ENCODE results near the gene WDR35. TPM values are rescaled to one million over a fixed set of nuclear protein-coding genes. Genes with fewer than 3 reads are reported as not detected.
"Not testable (repeated sequence)": the region's sequence is repeated elsewhere in the genome, so short reads cannot be mapped to it uniquely, and the experiment has no call there.

WDR35 gene
- total RNA-seq, 2 experiments from 2014 or later: 2.9 to 3.9 TPM

GRCh38 chr2:19932928-19933327, 57.0 kb downstream of the WDR35 start:
- ChIA-PET CTCF (interaction anchor here (1.0 kb wide), 2 partner anchors 83 to 166 kb away, joined by 3 read pairs; no protein-coding TSS in a partner anchor), POLR2A (no interaction called here)
- Mint-ChIP-seq H3K4me3 (no peak overlapping the region), H3K27ac (no peak overlapping the region), H3K4me1 (ENCODE audit: low read depth) (no peaks in the 10 kb centered on the region), H3K27me3 (ENCODE audit: low read depth) (no peaks in the 10 kb centered on the region), H3K36me3 (ENCODE audit: low read depth) (peaks cover 23% of the 10 kb centered on the region), H3K9me3 (ENCODE audit: insufficient read depth) (peaks cover 3% of the 10 kb centered on the region)
- DNase-seq: no peak
- ATAC-seq: no peak

- no peaks in the 10 kb centered on the region for H3K27me3 Mint-ChIP-seq (ENCODE audit: low read depth)
- DNase-seq (no peak), ATAC-seq (no peak)
- peaks cover 37% of the 10 kb centered on the region for H3K36me3 Mint-ChIP-seq (ENCODE audit: low read depth)
- no peak overlapping the region for H3K4me3 Mint-ChIP-seq
- POLR2A ChIA-PET: no interaction called here
- no peaks in the 10 kb centered on the region for H3K4me1 Mint-ChIP-seq (ENCODE audit: low read depth)
- H3K9me3 Mint-ChIP-seq (ENCODE audit: insufficient read depth): peaks cover 25% of the 10 kb centered on the region
- H3K27ac Mint-ChIP-seq: no peak overlapping the region
- CTCF ChIA-PET: no interaction called here
Observed at GRCh38 chr2:19929226-19929625, 60.7 kb downstream of the WDR35 start.

GRCh38 chr2:19927816-19928215, 62.1 kb downstream of the WDR35 start:
- H3K4me3 Mint-ChIP-seq; H3K27me3 Mint-ChIP-seq (ENCODE audit: low read depth); ATAC-seq; H3K27ac Mint-ChIP-seq; H3K4me1 Mint-ChIP-seq (ENCODE audit: low read depth); DNase-seq; CTCF ChIA-PET; POLR2A ChIA-PET: not testable (repeated sequence)
- Mint-ChIP-seq H3K36me3 (ENCODE audit: low read depth) (peaks cover 33% of the 10 kb centered on the region), H3K9me3 (ENCODE audit: insufficient read depth) (peaks cover 25% of the 10 kb centered on the region)

GRCh38 chr2:19924526-19924925, 65.4 kb downstream of the WDR35 start:
- Mint-ChIP-seq H3K9me3 (ENCODE audit: insufficient read depth) (peaks cover 25% of the 10 kb centered on the region), H3K36me3 (ENCODE audit: low read depth) (peaks cover 29% of the 10 kb centered on the region)
- H3K4me3 Mint-ChIP-seq; H3K4me1 Mint-ChIP-seq (ENCODE audit: low read depth); CTCF ChIA-PET; H3K27me3 Mint-ChIP-seq (ENCODE audit: low read depth); POLR2A ChIA-PET; DNase-seq; ATAC-seq; H3K27ac Mint-ChIP-seq: not testable (repeated sequence)

- peaks cover 22% of the 10 kb centered on the region for H3K36me3 Mint-ChIP-seq (ENCODE audit: low read depth)
- CTCF ChIA-PET; DNase-seq; ATAC-seq; H3K27me3 Mint-ChIP-seq (ENCODE audit: low read depth); H3K4me3 Mint-ChIP-seq; H3K4me1 Mint-ChIP-seq (ENCODE audit: low read depth); H3K27ac Mint-ChIP-seq; POLR2A ChIA-PET: not testable (repeated sequence)
- peaks cover 17% of the 10 kb centered on the region for H3K9me3 Mint-ChIP-seq (ENCODE audit: insufficient read depth)
Observed at GRCh38 chr2:19922188-19922587, 67.7 kb downstream of the WDR35 start.

GRCh38 chr2:19916385-19916950, 73.4 kb downstream of the WDR35 start:
- H3K27me3 Mint-ChIP-seq (ENCODE audit: low read depth): no peaks in the 10 kb centered on the region
- POLR2A ChIA-PET: no interaction called here
- peaks cover 10% of the 10 kb centered on the region for H3K36me3 Mint-ChIP-seq (ENCODE audit: low read depth)
- no peaks in the 10 kb centered on the region for H3K9me3 Mint-ChIP-seq (ENCODE audit: insufficient read depth)
- DNase-seq (no peak), ATAC-seq (no peak)
- H3K27ac Mint-ChIP-seq: no peak overlapping the region
- no peaks in the 10 kb centered on the region for H3K4me1 Mint-ChIP-seq (ENCODE audit: low read depth)
- CTCF ChIA-PET: interaction anchor here (1.0 kb wide), 1 partner anchor 99 kb away, joined by 4 read pairs; no protein-coding TSS in a partner anchor
- H3K4me3 Mint-ChIP-seq: no peak overlapping the region

GRCh38 chr2:19914266-19914975, 75.5 kb downstream of the WDR35 start:
- no peaks in the 10 kb centered on the region for H3K9me3 Mint-ChIP-seq (ENCODE audit: insufficient read depth)

GRCh38 chr2:19911808-19912509, 77.9 kb downstream of the WDR35 start:
- ChIA-PET POLR2A (interaction anchor here (0.7 kb wide), 1 partner anchor 11 kb away, joined by 3 read pairs; the partner anchor contains the start of gene TTC32), CTCF (interaction anchor here (0.6 kb wide), 1 partner anchor 353 kb away, joined by 3 read pairs; no protein-coding TSS in a partner anchor)
- Mint-ChIP-seq H3K4me3 (no peak overlapping the region), H3K27ac (no peak overlapping the region), H3K27me3 (ENCODE audit: low read depth) (peaks cover 5% of the 10 kb centered on the region), H3K9me3 (ENCODE audit: insufficient read depth) (no peaks in the 10 kb centered on the region), H3K36me3 (ENCODE audit: low read depth) (peaks cover 3% of the 10 kb centered on the region), H3K4me1 (ENCODE audit: low read depth) (no peaks in the 10 kb centered on the region)
- ATAC-seq (no peak), DNase-seq (no peak)

More at GRCh38 chr2:19914266-19914975, 75.5 kb downstream of the WDR35 start:
- DNase-seq (no peak), ATAC-seq (no peak)
- Mint-ChIP-seq H3K4me3 (no peak overlapping the region), H3K27ac (no peak overlapping the region), H3K27me3 (ENCODE audit: low read depth) (no peaks in the 10 kb centered on the region), H3K36me3 (ENCODE audit: low read depth) (peaks cover 9% of the 10 kb centered on the region), H3K4me1 (ENCODE audit: low read depth) (no peaks in the 10 kb centered on the region)
- POLR2A ChIA-PET: interaction anchor here (0.8 kb wide), 1 partner anchor 9 kb away, joined by 3 read pairs; no protein-coding TSS in a partner anchor
- CTCF ChIA-PET: no interaction called here

GRCh38 chr2:19902216-19902740, 87.6 kb downstream of the WDR35 start:
- H3K36me3 Mint-ChIP-seq (ENCODE audit: low read depth): peaks cover 23% of the 10 kb centered on the region
- peak overlapping the region; percentile 100 for H3K27ac Mint-ChIP-seq
- peak overlapping the region; percentile 89 for H3K4me3 Mint-ChIP-seq
- ChIA-PET CTCF (interaction anchor here (0.8 kb wide), 1 partner anchor 8 kb away, joined by 3 read pairs; no protein-coding TSS in a partner anchor), POLR2A (interaction anchor here (0.9 kb wide), 1 partner anchor 1342 kb away, joined by 3 read pairs; the partner anchor contains the start of gene RDH14)
- no peak for ATAC-seq
- peaks cover 38% of the 10 kb centered on the region for H3K4me1 Mint-ChIP-seq (ENCODE audit: low read depth)
- H3K9me3 Mint-ChIP-seq (ENCODE audit: insufficient read depth): no peaks in the 10 kb centered on the region
- DNase-seq: no peak
- H3K27me3 Mint-ChIP-seq (ENCODE audit: low read depth): peaks cover 3% of the 10 kb centered on the region

GRCh38 chr2:19901442-19902215, 88.3 kb downstream of the WDR35 start, which contains the start of gene TTC32:
TSS of gene TTC32 (minus strand) at chr2:19901983. CDS start at chr2:19901854, 129 bp downstream.
- CTCF ChIA-PET: no interaction called here
- DNase-seq (peak; percentile 96), ATAC-seq (peak; percentile 91)
- Mint-ChIP-seq H3K9me3 (ENCODE audit: insufficient read depth) (no peaks in the 10 kb centered on the region), H3K27ac (peak within 1 kb of the TSS; percentile 100), H3K4me3 (peak within 1 kb of the TSS; percentile 89), H3K4me1 (ENCODE audit: low read depth) (peaks cover 38% of the 10 kb centered on the region), H3K27me3 (ENCODE audit: low read depth) (peaks cover 2% of the 10 kb centered on the region), H3K36me3 (ENCODE audit: low read depth) (peaks cover 23% of the 10 kb centered on the region)
- POLR2A ChIA-PET: interaction anchor here (0.6 to 2.6 kb wide), 11 partner anchors 10 to 1341 kb away, joined by 3 to 29 read pairs (median 4); partner anchors contain the start of genes LAPTM4A and RDH14

- H3K9me3 Mint-ChIP-seq (ENCODE audit: insufficient read depth): no peaks in the 10 kb centered on the region
- peaks cover 39% of the 10 kb centered on the region for H3K4me1 Mint-ChIP-seq (ENCODE audit: low read depth)
- H3K4me3 Mint-ChIP-seq: peak overlapping the region; percentile 89
Observed at GRCh38 chr2:19900931-19901441, 88.9 kb downstream of the WDR35 start.

More at GRCh38 chr2:19900931-19901441, 88.9 kb downstream of the WDR35 start:
- ChIA-PET CTCF (no interaction called here), POLR2A (interaction anchor here (0.6 to 2.6 kb wide), 13 partner anchors 10 to 1341 kb away, joined by 3 to 29 read pairs (median 4); partner anchors contain the start of genes LAPTM4A and RDH14)
- ATAC-seq (peak; percentile 8), DNase-seq (no peak)
- Mint-ChIP-seq H3K27ac (peak overlapping the region; percentile 100), H3K27me3 (ENCODE audit: low read depth) (no peaks in the 10 kb centered on the region), H3K36me3 (ENCODE audit: low read depth) (peaks cover 25% of the 10 kb centered on the region)

Data from activated CD8-positive, alpha-beta T cell treated with anti-CD3 and anti-CD28 coated beads, Interleukin-2, amount 10 ng/mL, durations not matched to agents 7 days and 5 days (primary cell).